ENCODE measurements around the gene CLEC19A.

CLEC19A gene

DNA sequence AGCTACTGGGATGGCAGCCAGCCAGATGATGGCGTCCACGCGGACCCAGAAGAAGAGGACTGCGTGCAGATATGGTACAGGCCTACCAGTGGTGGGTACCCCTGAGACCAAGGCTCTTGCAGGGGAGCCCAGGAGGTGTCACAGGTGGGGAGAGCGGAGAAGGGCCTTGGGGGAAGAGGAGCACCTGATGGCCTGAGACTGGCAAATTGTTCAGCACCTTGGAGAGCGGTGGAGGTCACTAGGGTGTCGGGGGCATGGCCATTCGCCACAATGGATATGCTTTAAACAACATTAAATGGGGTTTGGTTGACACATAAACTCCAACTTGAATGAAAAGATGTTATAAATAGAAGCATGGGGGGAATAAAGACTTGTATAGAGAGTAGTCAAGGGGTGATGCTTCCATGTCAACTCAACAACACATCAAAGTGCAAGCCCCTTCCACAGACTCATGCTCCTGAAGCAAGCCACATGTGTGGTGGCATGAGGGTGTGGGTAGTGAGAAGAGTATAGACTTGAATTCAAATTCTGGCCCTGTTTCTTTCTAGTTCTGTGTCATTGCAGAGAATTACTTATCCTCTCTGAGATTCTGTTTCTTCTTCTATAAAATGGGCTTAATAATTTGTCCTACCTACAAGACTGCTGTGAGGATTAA is 22.2 kb downstream of the CLEC19A start:
- H3K27me3 ChIP-seq (ENCODE audit: insufficient read depth, low read length, poor library complexity, severe bottlenecking): no peaks in the 10 kb centered on the region
- no peaks in the 10 kb centered on the region for H3K9me3 ChIP-seq (ENCODE audit: insufficient read depth, low read depth, low read length)
- H4K20me1 ChIP-seq (ENCODE audit: insufficient read depth, low read length, poor library complexity, severe bottlenecking): no peaks in the 10 kb centered on the region
- no peak overlapping the region for H3K4me2 ChIP-seq (ENCODE audit: low read depth, low read length, poor library complexity, severe bottlenecking)
- H3K36me3 ChIP-seq (ENCODE audit: insufficient read depth, low read length): no peaks in the 10 kb centered on the region
- no peak overlapping the region for H2AFZ ChIP-seq (ENCODE audit: low read length)
- H3K9ac ChIP-seq (ENCODE audit: low read depth, low read length, poor library complexity, severe bottlenecking): no peak overlapping the region
- TF ChIP-seq CTCF (conservative IDR thresholded peaks at IDR 0.05; ENCODE audit: low read length) (no peak), EZH2phosphoT487 (IDR thresholded peaks at IDR 0.05; ENCODE audit: borderline replicate concordance) (no peak)
- no peaks in the 10 kb centered on the region for H3K79me2 ChIP-seq (ENCODE audit: insufficient read depth, low read length)
- H3K4me3 ChIP-seq (ENCODE audit: low read length, poor library complexity, severe bottlenecking): no peak overlapping the region
- no peaks in the 10 kb centered on the region for H3K9me2 ChIP-seq (replicated peaks; ENCODE audit: low read depth, low read length)
- no peaks in the 10 kb centered on the region for H3K4me1 ChIP-seq (ENCODE audit: insufficient read depth, low read length, poor library complexity, severe bottlenecking)
- no peaks in the 10 kb centered on the region for H3F3A ChIP-seq (ENCODE audit: low read depth)

- Histone ChIP-seq H2AFZ (ENCODE audit: low read length) (no peak overlapping the region), H3K9ac (ENCODE audit: low read depth, low read length, poor library complexity, severe bottlenecking) (no peak overlapping the region), H3K4me3 (ENCODE audit: low read length, poor library complexity, severe bottlenecking) (no peak overlapping the region), H3K79me2 (ENCODE audit: insufficient read depth, low read length) (no peaks in the 10 kb centered on the region), H3K4me1 (ENCODE audit: insufficient read depth, low read length, poor library complexity, severe bottlenecking) (no peaks in the 10 kb centered on the region), H3K36me3 (ENCODE audit: insufficient read depth, low read length) (no peaks in the 10 kb centered on the region), H3K9me3 (ENCODE audit: insufficient read depth, low read depth, low read length) (no peaks in the 10 kb centered on the region), H4K20me1 (ENCODE audit: insufficient read depth, low read length, poor library complexity, severe bottlenecking) (no peaks in the 10 kb centered on the region), H3K9me2 (replicated peaks; ENCODE audit: low read depth, low read length) (no peaks in the 10 kb centered on the region), H3K27me3 (ENCODE audit: insufficient read depth, low read length, poor library complexity, severe bottlenecking) (no peaks in the 10 kb centered on the region), H3K4me2 (ENCODE audit: low read depth, low read length, poor library complexity, severe bottlenecking) (no peak overlapping the region), H3F3A (ENCODE audit: low read depth) (no peaks in the 10 kb centered on the region)
- TF ChIP-seq CTCF (conservative IDR thresholded peaks at IDR 0.05; ENCODE audit: low read length) (no peak), EZH2phosphoT487 (IDR thresholded peaks at IDR 0.05; ENCODE audit: borderline replicate concordance) (no peak)
Observed at GRCh38 chr16:19308392-19308791, 22.9 kb downstream of the CLEC19A start.

- no peak overlapping the region for H3K4me2 ChIP-seq (ENCODE audit: low read depth, low read length, poor library complexity, severe bottlenecking)
- no peak overlapping the region for H3K4me3 ChIP-seq (ENCODE audit: low read length, poor library complexity, severe bottlenecking)
- no peaks in the 10 kb centered on the region for H3K79me2 ChIP-seq (ENCODE audit: insufficient read depth, low read length)
- no peak overlapping the region for H2AFZ ChIP-seq (ENCODE audit: low read length)
- no peak for TF ChIP-seq CTCF (conservative IDR thresholded peaks at IDR 0.05; ENCODE audit: low read length)
- TF ChIP-seq EZH2phosphoT487 (IDR thresholded peaks at IDR 0.05; ENCODE audit: borderline replicate concordance): no peak
- H3K9ac ChIP-seq (ENCODE audit: low read depth, low read length, poor library complexity, severe bottlenecking): no peak overlapping the region
- no peaks in the 10 kb centered on the region for H3K9me2 ChIP-seq (replicated peaks; ENCODE audit: low read depth, low read length)
- H3K27me3 ChIP-seq (ENCODE audit: insufficient read depth, low read length, poor library complexity, severe bottlenecking): no peaks in the 10 kb centered on the region
- no peaks in the 10 kb centered on the region for H3K36me3 ChIP-seq (ENCODE audit: insufficient read depth, low read length)
- no peaks in the 10 kb centered on the region for H4K20me1 ChIP-seq (ENCODE audit: insufficient read depth, low read length, poor library complexity, severe bottlenecking)
- no peaks in the 10 kb centered on the region for H3K4me1 ChIP-seq (ENCODE audit: insufficient read depth, low read length, poor library complexity, severe bottlenecking)
- H3K9me3 ChIP-seq (ENCODE audit: insufficient read depth, low read depth, low read length): no peaks in the 10 kb centered on the region
- no peaks in the 10 kb centered on the region for H3F3A ChIP-seq (ENCODE audit: low read depth)
Observed at GRCh38 chr16:19309178-19309577, 23.6 kb downstream of the CLEC19A start.

Measured in Loucy (cell line).